Left ventricle myocardium inferior (tissue), 1 donor: ENCODE measurements around the gene LRRC61. TPM values are rescaled to one million over a fixed set of nuclear protein-coding genes. Genes with fewer than 3 reads are reported as not detected.

ENCODE experiments used
- DNase-seq: peaks from one replicate; pipeline ENCODE4 v3.0.0-alpha.2; 2020
- H3K27ac ChIP-seq: fragments of 200-600 bp; replicated peaks from 2 replicates; pipeline ENCODE4 v1.8.0; 2021
- H3K27me3 ChIP-seq: fragments of 200-600 bp; 2 replicates; pipeline ENCODE4 v1.8.0; 2021; ENCODE audit warnings: low read depth
- H3K36me3 ChIP-seq: fragments of 200-600 bp; 2 replicates; pipeline ENCODE4 v1.8.0; 2021
- H3K4me1 ChIP-seq: fragments of 200-600 bp; 2 replicates; pipeline ENCODE4 v1.8.0; 2021
- H3K4me3 ChIP-seq: fragments of 200-600 bp; 2 replicates; pipeline ENCODE4 v1.8.0; 2021; ENCODE audit warnings: mild to moderate bottlenecking, moderate library complexity
- H3K9me3 ChIP-seq: fragments of 200-600 bp; replicated peaks from 2 replicates; pipeline ENCODE4 v1.8.0; 2021
- CTCF ChIP-seq: fragments of 200-600 bp; IDR thresholded peaks from 2 replicates; pipeline ENCODE4 v1.8.0; 2021; ENCODE audit warnings: antibody characterized with exemption, mild to moderate bottlenecking, borderline replicate concordance
- intact Hi-C: fragments of 100-400 bp; cut with micrococcal nuclease; formaldehyde crosslinking; loops from one replicate; pipeline ENCODE4 v1.11.0; 2022
- total RNA-seq: library from RNA; stranded (reverse); fragmentation: NEBNext Ultra II Directional; extraction: Animal tissue kit (Norgen Biotek cat#: 25700); gene quantifications from one replicate; pipeline ENCODE4 v1.2.1, GENCODE V29; 2021
- donor health status: DM: no; HTN: yes; CAD: no; lungs with severe emphysema.

LRRC61 gene
- total RNA-seq, 1 donor from 2014 or later, result 4.3 TPM

GRCh38 chr7:150344299-150344698, 21.1 kb downstream of the LRRC61 start:
- Histone ChIP-seq H3K27me3 (peaks cover 69% of the 10 kb centered on the region), H3K27ac (no peak overlapping the region), H3K9me3 (peaks cover 15% of the 10 kb centered on the region), H3K36me3 (no peaks in the 10 kb centered on the region), H3K4me3 (no peak overlapping the region), H3K4me1 (peaks cover 28% of the 10 kb centered on the region)
- DNase-seq, result no peak
- intact Hi-C loops, result no loop called here
- TF ChIP-seq CTCF, result no peak

- Histone ChIP-seq H3K36me3 (no peaks in the 10 kb centered on the region), H3K9me3 (peaks cover 15% of the 10 kb centered on the region), H3K27ac (no peak overlapping the region), H3K27me3 (peaks cover 63% of the 10 kb centered on the region), H3K4me3 (no peak overlapping the region), H3K4me1 (peaks cover 21% of the 10 kb centered on the region)
- intact Hi-C loops, result no loop called here
- no peak for TF ChIP-seq CTCF
- no peak for DNase-seq
These were observed 21.9 kb downstream of the LRRC61 start for GRCh38 chr7:150345012-150345411.

GRCh38 chr7:150346922-150347321, 23.8 kb downstream of the LRRC61 start:
- no peak overlapping the region for H3K27ac ChIP-seq
- H3K4me1 ChIP-seq, result peaks cover 2% of the 10 kb centered on the region
- H3K36me3 ChIP-seq, result no peaks in the 10 kb centered on the region
- H3K9me3 ChIP-seq, result peaks cover 15% of the 10 kb centered on the region
- no peak overlapping the region for H3K4me3 ChIP-seq
- intact Hi-C loops, result no loop called here
- no peak for TF ChIP-seq CTCF
- DNase-seq, result no peak
- H3K27me3 ChIP-seq, result peaks cover 44% of the 10 kb centered on the region

- peaks cover 8% of the 10 kb centered on the region for H3K27me3 ChIP-seq
- intact Hi-C loops, result no loop called here
These were observed 28.5 kb downstream of the LRRC61 start for GRCh38 chr7:150351587-150352194.

GRCh38 chr7:150355666-150356059, 32.5 kb downstream of the LRRC61 start:
- no peaks in the 10 kb centered on the region for H3K4me1 ChIP-seq
- no peak for DNase-seq
- no peaks in the 10 kb centered on the region for H3K36me3 ChIP-seq
- intact Hi-C loops, result loop anchor here (5.0 kb wide), 1 partner anchor 67 kb away; no protein-coding TSS in a partner anchor
- no peak overlapping the region for H3K27ac ChIP-seq
- no peak overlapping the region for H3K4me3 ChIP-seq
- no peaks in the 10 kb centered on the region for H3K27me3 ChIP-seq
- no peaks in the 10 kb centered on the region for H3K9me3 ChIP-seq
- TF ChIP-seq CTCF, result no peak

More at GRCh38 chr7:150351587-150352194, 28.5 kb downstream of the LRRC61 start:
- H3K9me3 ChIP-seq, result no peaks in the 10 kb centered on the region
- DNase-seq, result no peak
- H3K4me3 ChIP-seq, result no peak overlapping the region
- no peak overlapping the region for H3K27ac ChIP-seq
- H3K36me3 ChIP-seq, result no peaks in the 10 kb centered on the region
- no peaks in the 10 kb centered on the region for H3K4me1 ChIP-seq
- TF ChIP-seq CTCF, result no peak
